Immature natural killer cell (primary cell): ENCODE data around the gene C12orf60. TPM values are rescaled to one million over a fixed set of nuclear protein-coding genes. Genes with fewer than 3 reads are reported as not detected.

Experiments
- DNase-seq, 3 donors: peaks; one replicate each; pipeline ENCODE4 v3.0.0; 2022; ENCODE audit warnings: mixed read lengths in 1 of 3
- H3K27ac Mint-ChIP-seq, 6 donors: one replicate each; pipeline ENCODE4 v1.8.0; 2020; ENCODE audit warnings: mixed read lengths in 6 of 6, mild to moderate bottlenecking in 5 of 6, inconsistent platforms in 4 of 6, moderate library complexity in 3 of 6
- H3K27me3 Mint-ChIP-seq, 3 donors: one replicate each; pipeline ENCODE4 v1.8.0; 2020 to 2021; ENCODE audit warnings: low read depth in 3 of 3, mild to moderate bottlenecking in 3 of 3, mixed read lengths in 3 of 3, moderate library complexity in 3 of 3, inconsistent platforms in 1 of 3
- H3K36me3 Mint-ChIP-seq, 3 donors: one replicate each; pipeline ENCODE4 v1.8.0; 2020; ENCODE audit warnings: mixed read lengths in 3 of 3, inconsistent platforms in 2 of 3, mild to moderate bottlenecking in 2 of 3
- H3K4me1 Mint-ChIP-seq, 2 donors: one replicate each; pipeline ENCODE4 v1.8.0; 2020; ENCODE audit warnings: inconsistent platforms in 2 of 2, mild to moderate bottlenecking in 2 of 2, mixed read lengths in 2 of 2, moderate library complexity in 1 of 2
- H3K4me3 Mint-ChIP-seq, 5 donors: one replicate each; pipeline ENCODE4 v1.8.0; 2020; ENCODE audit warnings: mild to moderate bottlenecking in 5 of 5, mixed read lengths in 5 of 5, inconsistent platforms in 3 of 5, moderate library complexity in 3 of 5
- H3K9me3 Mint-ChIP-seq, 6 donors: one replicate each; pipeline ENCODE4 v1.8.0; 2020; ENCODE audit warnings: mild to moderate bottlenecking in 6 of 6, mixed read lengths in 6 of 6, inconsistent platforms in 4 of 6, moderate library complexity in 3 of 6
- polyA plus RNA-seq, 3 donors: library from polyadenylated mRNA; unstranded; fragments of 300-500 nt; fragmentation: Illumina TruSeq; gene quantifications; one replicate each; pipeline ENCODE4 v1.2.3, GENCODE V29; 2021

Gene C12orf60
- polyA plus RNA-seq, 3 donors from 2014 or later: 0.57 to 1.1 TPM; not detected in 1

DNA sequence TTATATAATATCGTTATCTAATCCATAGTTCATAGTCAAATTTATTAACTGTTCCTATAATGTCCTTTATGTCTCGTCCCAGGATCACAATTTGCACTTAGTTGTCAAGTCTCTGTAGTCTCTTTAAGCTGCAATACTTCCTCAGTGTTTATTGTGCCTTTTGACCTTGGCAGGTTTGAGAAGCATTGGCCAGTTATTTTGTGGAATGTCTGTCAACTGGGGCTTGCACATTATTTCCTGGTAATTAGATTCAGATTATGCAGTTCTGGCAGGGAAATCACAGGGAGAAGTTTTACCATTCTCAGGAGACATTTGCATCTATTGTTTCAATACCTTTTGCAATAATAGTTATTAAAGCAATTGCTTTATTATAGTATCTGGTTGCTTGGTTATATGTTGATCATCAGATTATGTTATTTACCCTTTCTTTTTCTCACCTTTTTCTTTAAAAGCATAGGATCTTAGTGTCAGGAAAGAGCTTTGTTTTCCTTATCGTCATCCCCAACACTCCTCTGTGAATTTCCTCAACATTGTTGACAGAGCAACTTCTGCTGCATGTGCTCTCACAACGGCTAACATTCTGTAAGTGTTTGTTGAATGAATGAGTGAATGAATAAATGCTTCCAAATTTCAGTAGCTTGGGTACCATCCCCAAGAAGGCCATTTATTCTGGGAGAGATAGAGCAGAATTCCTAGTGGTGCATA lies 43.6 kb downstream of the C12orf60 start:
- Mint-ChIP-seq H3K4me1 (no peaks in the 10 kb centered on the region), H3K9me3 (no peaks in the 10 kb centered on the region), H3K27ac (no peak overlapping the region), H3K27me3 (peaks cover 0 to 5% (median 2%) of the 10 kb centered on the region in 3 donors), H3K4me3 (no peak overlapping the region), H3K36me3 (no peaks in the 10 kb centered on the region)
- DNase-seq: no peak

DNA sequence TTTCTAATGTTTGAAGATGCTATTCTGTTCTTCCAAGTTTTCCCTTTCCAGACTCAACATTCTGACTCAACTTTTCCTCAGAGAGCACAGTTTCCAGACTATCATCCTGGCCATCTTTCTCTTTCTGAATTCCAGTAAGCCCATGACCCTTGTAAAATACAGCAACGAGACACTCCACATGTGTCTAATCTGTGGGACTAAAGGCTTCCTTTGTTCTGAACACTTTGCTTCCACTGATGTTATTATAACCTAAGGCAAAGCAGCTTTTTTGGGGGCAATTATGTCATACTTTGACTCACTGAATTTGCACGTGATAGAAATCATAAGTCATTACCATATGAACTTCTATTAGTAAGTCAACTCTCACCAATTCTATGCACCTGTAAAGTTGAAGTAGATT lies 46.2 kb downstream of the C12orf60 start:
- no peaks in the 10 kb centered on the region for H3K4me1 Mint-ChIP-seq
- H3K36me3 Mint-ChIP-seq: no peaks in the 10 kb centered on the region
- H3K27ac Mint-ChIP-seq: no peak overlapping the region
- peaks cover 0 to 5% (median 2%) of the 10 kb centered on the region in 3 donors for H3K27me3 Mint-ChIP-seq
- no peaks in the 10 kb centered on the region for H3K9me3 Mint-ChIP-seq
- H3K4me3 Mint-ChIP-seq: no peak overlapping the region
- no peak for DNase-seq

DNA sequence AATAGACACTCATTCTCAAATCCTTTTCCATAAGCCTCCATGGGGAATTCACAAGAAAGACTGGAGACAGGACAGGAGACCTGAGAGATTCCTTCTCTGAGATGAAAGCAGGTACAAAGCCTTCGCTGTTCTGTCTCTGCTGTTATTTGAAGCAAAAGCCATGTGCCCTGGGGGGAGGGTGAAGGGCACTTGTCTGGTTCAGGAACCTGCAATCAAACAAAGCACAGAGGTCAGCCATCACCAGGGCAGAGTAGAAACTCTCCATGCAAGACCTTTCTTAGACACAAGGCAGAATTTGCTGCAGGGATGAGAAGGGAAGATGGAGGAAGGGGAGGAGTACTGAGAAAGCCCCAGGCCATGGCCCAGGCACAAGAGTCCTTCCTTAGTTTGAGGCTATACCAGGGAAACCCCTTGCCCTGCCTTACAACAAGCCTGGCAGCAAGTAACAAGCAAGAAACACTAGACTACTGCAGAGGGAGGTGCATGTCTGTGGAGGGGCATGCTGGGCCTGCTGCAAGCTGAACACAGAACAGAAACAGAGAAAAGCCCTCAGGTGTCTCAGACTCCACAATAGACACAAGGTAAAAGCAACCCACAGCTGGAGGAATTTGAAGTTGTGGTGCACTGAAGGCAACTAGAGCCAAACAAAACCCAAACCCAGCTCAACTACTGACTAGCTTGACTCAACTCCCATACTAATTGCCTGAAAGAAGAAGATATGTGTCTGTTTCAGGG lies 47.6 kb downstream of the C12orf60 start:
- no peaks in the 10 kb centered on the region for H3K9me3 Mint-ChIP-seq
- no peak overlapping the region for H3K27ac Mint-ChIP-seq
- H3K27me3 Mint-ChIP-seq: peaks cover 0 to 2% (median 0%) of the 10 kb centered on the region in 3 donors
- no peaks in the 10 kb centered on the region for H3K4me1 Mint-ChIP-seq
- H3K36me3 Mint-ChIP-seq: no peaks in the 10 kb centered on the region
- no peak for DNase-seq
- no peak overlapping the region for H3K4me3 Mint-ChIP-seq

DNA sequence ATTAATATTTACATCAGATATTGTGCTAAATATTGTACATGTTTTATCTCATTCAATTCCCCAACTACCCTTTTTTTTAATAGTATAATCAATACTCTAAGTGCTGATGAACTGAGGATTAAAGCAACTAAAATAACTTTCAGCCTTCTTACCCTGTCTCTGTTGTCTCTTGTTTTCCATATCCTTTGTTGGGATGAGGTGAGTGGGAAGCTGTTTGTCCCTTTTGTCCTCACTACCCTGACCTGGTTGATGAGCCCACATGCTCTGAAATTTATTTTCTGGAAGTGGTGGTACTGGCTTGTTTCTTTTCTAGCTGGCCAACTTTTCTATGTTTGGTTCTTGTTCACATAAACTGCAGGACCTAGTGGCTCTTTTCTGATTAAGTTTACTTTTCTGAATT lies 49.4 kb downstream of the C12orf60 start:
- H3K27me3 Mint-ChIP-seq: no peaks in the 10 kb centered on the region
- no peaks in the 10 kb centered on the region for H3K36me3 Mint-ChIP-seq
- no peak overlapping the region for H3K4me3 Mint-ChIP-seq
- no peaks in the 10 kb centered on the region for H3K4me1 Mint-ChIP-seq
- peaks cover 0 to 2% (median 0%) of the 10 kb centered on the region in 6 donors for H3K9me3 Mint-ChIP-seq
- DNase-seq: no peak
- no peak overlapping the region for H3K27ac Mint-ChIP-seq

DNA sequence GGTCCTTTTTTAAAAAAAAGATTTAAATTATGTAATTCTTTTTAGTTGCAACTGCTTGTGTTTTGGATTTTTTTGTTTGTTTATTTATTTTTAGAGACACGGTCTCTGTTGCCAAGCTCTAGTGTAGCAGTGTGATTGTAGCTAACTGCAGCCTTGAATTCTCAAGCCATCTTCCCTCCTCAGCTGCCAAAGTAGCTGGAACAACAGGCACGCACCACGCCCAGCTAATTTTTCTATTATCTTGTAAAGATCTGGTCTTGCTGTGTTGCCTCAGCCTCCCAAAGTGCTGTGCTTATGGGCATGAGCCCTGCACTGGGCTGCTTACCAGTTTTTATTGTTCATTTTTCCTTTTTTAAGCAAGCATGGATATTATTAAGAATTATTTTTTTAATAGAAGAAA lies 50.5 kb downstream of the C12orf60 start:
- Mint-ChIP-seq H3K36me3 (no peaks in the 10 kb centered on the region), H3K4me1 (no peaks in the 10 kb centered on the region), H3K4me3 (no peak overlapping the region), H3K27ac (no peak overlapping the region), H3K27me3 (no peaks in the 10 kb centered on the region), H3K9me3 (peaks cover 0 to 2% (median 0%) of the 10 kb centered on the region in 6 donors)
- no peak for DNase-seq

DNA sequence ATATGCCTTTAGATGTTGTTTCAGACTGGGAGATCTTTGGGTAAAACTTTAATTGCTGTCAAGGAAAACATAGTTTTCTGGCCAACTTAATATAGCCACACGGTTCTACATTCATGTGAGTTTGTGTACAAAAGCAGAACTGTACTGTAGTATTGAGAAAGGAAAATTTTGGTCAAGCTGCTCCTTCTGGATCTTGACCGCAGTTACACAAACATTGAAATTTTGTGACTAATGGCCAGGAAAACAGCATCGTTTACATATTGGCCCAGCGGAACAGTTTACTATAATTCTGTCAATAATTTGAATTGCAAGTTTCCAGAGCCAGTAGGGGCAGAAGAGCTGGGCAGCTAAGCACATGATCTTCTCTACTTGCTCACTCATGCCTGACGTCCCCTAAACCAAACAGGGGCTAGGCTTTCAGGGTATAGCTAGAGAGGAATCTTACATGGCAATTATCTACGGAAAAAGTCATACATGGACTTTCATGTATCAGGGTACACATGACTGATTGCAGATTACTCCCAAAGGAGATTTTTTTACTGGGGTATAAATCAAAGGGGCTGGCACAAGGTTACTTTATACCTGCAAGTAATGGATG lies 51.2 kb downstream of the C12orf60 start:
- H3K27ac Mint-ChIP-seq: peak overlapping the region in 1 of 6 donors; percentile 48
- peaks cover 3 to 6% (median 5%) of the 10 kb centered on the region in 6 donors for H3K9me3 Mint-ChIP-seq
- H3K4me3 Mint-ChIP-seq: no peak overlapping the region
- H3K4me1 Mint-ChIP-seq: no peaks in the 10 kb centered on the region
- no peaks in the 10 kb centered on the region for H3K27me3 Mint-ChIP-seq
- H3K36me3 Mint-ChIP-seq: no peaks in the 10 kb centered on the region
- no peak for DNase-seq

DNA sequence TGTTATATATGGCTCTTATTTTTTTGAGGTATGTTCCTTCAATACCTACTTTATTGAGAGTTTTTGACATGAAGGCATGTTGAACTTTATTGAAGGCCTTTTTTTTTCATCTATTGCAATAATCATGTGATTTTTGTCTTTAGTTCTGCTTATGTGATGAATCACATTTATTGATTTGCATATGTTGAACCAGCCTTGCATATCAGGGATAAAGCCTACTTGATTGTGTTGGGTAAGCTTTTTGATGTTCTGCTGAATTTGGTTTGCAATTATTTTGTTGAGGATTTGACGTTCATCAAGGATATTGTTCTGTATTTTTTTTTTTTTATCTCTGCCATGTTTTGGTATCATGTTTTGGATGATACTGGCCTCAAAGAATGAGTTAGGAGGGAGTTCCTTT lies 55.0 kb downstream of the C12orf60 start:
- Mint-ChIP-seq H3K27me3 (peaks cover 0 to 5% (median 2%) of the 10 kb centered on the region in 3 donors), H3K4me1 (no peaks in the 10 kb centered on the region), H3K36me3 (peaks cover 0 to 4% (median 0%) of the 10 kb centered on the region in 3 donors), H3K9me3 (peaks cover 9 to 23% (median 18%) of the 10 kb centered on the region in 6 donors), H3K4me3 (no peak overlapping the region), H3K27ac (no peak overlapping the region)
- no peak for DNase-seq

DNA sequence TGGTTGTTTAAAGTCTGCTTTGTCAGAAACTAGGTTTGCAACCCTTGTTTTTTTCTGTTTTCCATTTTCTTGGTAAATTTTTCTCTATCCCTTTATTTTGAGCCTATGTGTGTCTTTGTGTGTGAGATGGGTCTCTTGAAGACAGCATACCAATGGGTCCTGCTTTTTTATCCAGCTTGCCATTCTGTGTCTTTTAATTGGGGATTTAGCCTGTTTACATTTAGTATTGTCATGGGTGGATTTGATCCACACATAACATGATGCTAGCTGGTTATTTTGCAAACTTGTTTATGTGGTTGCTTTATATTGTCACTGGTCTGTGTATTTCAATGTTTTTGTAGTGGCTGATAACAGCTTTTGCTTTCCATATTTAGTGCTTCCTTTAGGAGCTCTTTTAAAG lies 57.0 kb downstream of the C12orf60 start:
- no peaks in the 10 kb centered on the region for H3K4me1 Mint-ChIP-seq
- DNase-seq: no peak
- peaks cover 0 to 4% (median 0%) of the 10 kb centered on the region in 3 donors for H3K36me3 Mint-ChIP-seq
- peaks cover 1 to 15% (median 5%) of the 10 kb centered on the region in 3 donors for H3K27me3 Mint-ChIP-seq
- H3K9me3 Mint-ChIP-seq: peaks cover 12 to 23% (median 18%) of the 10 kb centered on the region in 6 donors
- no peak overlapping the region for H3K4me3 Mint-ChIP-seq
- H3K27ac Mint-ChIP-seq: no peak overlapping the region

DNA sequence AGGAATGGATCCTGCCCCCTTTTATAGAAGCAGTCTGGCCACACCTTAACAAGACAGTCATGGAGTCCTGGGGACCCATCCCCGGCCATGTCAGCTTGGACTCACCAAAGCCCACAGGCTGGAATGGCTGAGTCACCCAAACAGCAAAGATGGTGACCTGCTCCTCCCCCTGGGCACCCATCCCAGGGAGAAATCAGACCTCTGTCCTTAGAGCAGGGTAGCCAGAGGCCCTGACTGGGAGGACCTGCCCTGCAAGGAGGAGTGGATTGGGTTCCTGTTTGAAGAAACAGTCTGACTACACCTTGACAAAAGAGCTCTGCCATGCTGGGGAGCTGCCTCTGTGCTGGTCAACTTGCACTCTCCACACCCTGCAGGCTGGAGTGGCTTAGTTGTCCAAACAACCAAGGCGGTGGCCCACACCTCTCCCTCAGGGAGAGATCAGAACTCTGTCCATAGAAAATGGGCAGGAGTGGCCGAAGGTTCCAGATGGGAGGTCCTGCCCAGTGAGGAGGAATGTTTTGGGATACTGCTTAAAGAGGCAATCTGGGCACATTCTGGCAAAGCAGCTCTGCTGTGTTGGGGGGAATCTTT lies 65.5 kb downstream of the C12orf60 start:
- peaks cover 0 to 9% (median 0%) of the 10 kb centered on the region in 3 donors for H3K36me3 Mint-ChIP-seq
- H3K9me3 Mint-ChIP-seq: peaks cover 0 to 7% (median 0%) of the 10 kb centered on the region in 6 donors
- no peak overlapping the region for H3K4me3 Mint-ChIP-seq
- no peaks in the 10 kb centered on the region for H3K4me1 Mint-ChIP-seq
- H3K27ac Mint-ChIP-seq: no peak overlapping the region
- peaks cover 6 to 16% (median 14%) of the 10 kb centered on the region in 3 donors for H3K27me3 Mint-ChIP-seq
- DNase-seq: no peak

- Mint-ChIP-seq H3K36me3 (peaks cover 0 to 9% (median 0%) of the 10 kb centered on the region in 3 donors), H3K27ac (no peak overlapping the region), H3K9me3 (peaks cover 0 to 4% (median 0%) of the 10 kb centered on the region in 6 donors), H3K4me1 (no peaks in the 10 kb centered on the region), H3K27me3 (peaks cover 4 to 8% (median 6%) of the 10 kb centered on the region in 3 donors), H3K4me3 (no peak overlapping the region)
- no peak for DNase-seq
Observed at GRCh38 chr12:14871247-14871646, 67.8 kb downstream of the C12orf60 start.

GRCh38 chr12:14871886-14872285 lies 68.4 kb downstream of the C12orf60 start:
- H3K4me3 Mint-ChIP-seq: no peak overlapping the region
- H3K27ac Mint-ChIP-seq: no peak overlapping the region
- H3K4me1 Mint-ChIP-seq: no peaks in the 10 kb centered on the region
- peaks cover 0 to 4% (median 0%) of the 10 kb centered on the region in 6 donors for H3K9me3 Mint-ChIP-seq
- peaks cover 0 to 9% (median 0%) of the 10 kb centered on the region in 3 donors for H3K36me3 Mint-ChIP-seq
- H3K27me3 Mint-ChIP-seq: peaks cover 4 to 8% (median 6%) of the 10 kb centered on the region in 3 donors
- DNase-seq: no peak

DNA sequence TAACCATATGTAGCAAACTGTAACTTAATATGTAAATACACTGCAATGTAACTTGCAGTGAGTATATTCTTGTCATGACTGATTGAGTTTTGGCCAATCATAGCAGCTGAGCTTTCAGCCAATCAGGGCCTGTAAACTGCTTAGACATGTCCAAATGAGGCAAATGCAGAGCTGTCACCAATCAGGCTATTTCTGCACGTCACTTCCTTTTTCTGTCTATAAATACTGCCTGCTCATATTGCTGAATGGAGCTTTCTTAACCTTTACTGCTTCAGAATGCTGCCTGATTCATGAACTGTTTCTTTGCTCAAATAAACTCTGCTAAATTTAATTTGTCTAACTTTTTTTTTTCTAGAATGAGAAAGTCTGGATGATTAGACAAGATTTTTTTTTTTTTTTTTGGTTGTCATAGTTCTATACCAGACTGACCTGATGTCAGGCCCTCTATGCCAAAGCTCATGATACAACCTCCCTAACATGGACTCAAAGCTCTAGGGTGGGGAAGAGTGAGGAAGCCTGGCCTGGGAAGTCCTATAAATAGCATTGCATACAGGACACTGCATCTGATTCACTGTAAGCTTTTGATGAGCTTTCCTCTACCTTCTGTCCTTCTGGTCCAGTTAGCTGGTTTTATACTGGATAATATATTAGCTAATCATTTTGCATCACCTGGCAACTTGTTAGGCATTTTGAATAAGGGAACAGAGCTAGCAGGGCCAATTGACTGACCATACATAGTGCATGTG lies 70.1 kb downstream of the C12orf60 start:
- no peaks in the 10 kb centered on the region for H3K4me1 Mint-ChIP-seq
- H3K4me3 Mint-ChIP-seq: no peak overlapping the region
- H3K9me3 Mint-ChIP-seq: no peaks in the 10 kb centered on the region
- peaks cover 4 to 6% (median 5%) of the 10 kb centered on the region in 3 donors for H3K27me3 Mint-ChIP-seq
- no peaks in the 10 kb centered on the region for H3K36me3 Mint-ChIP-seq
- no peak for DNase-seq
- H3K27ac Mint-ChIP-seq: no peak overlapping the region
